Right atrium auricular region (tissue), 2 donors: Measurements from ENCODE around the gene TOM1L2. TPM values are rescaled to one million over a fixed set of nuclear protein-coding genes. Genes with fewer than 3 reads are reported as not detected.

Experiments
- DNase-seq: peaks from one replicate; pipeline ENCODE4 v3.0.0-alpha.2; 2019; ENCODE audit warnings: low spot score
- H3K27ac ChIP-seq, 2 donors: fragments of 200-600 bp; sonication (generic); 1 replicate in 1 of 2; 2 replicates in 1 of 2; pipeline ENCODE4 v1.5.1; 2016 to 2019
- H3K27me3 ChIP-seq, 2 donors: fragments of 200-600 bp; sonication (generic); one replicate each; pipeline versions ENCODE4 v1.5.1 to v1.6.0; 2017 to 2019
- H3K36me3 ChIP-seq: fragments of 200-600 bp; sonication (generic); one replicate; pipeline ENCODE4 v1.5.1; 2016
- H3K4me1 ChIP-seq, 2 donors: fragments of 200-600 bp; sonication (generic); one replicate each; pipeline versions ENCODE4 v1.5.1 to v1.6.0; 2017 to 2019
- H3K4me3 ChIP-seq, 2 donors: fragments of 200-600 bp; sonication (generic); 1 replicate in 1 of 2; 2 replicates in 1 of 2; pipeline ENCODE4 v1.5.1; 2017 to 2019; ENCODE audit warnings: mild to moderate bottlenecking in 1 of 2, moderate library complexity in 1 of 2
- H3K9me3 ChIP-seq, 2 donors: fragments of 200-600 bp; sonication (generic); one replicate each; pipeline ENCODE4 v1.5.1; 2019
- CTCF ChIP-seq, 2 donors: fragments of 200-600 bp; sonication (generic); IDR thresholded peaks; one replicate each; pipeline ENCODE4 v1.5.1; 2019; ENCODE audit warnings: antibody characterized with exemption in 2 of 2
- total RNA-seq, 2 donors: library from RNA; depleted of rRNA; stranded (reverse); fragments of >200 nt; gene quantifications; one replicate each; pipeline ENCODE4 v1.1.0, GENCODE V29; 2016

The TOM1L2 gene
- total RNA-seq, 2 donors from 2014 or later: 186 to 347 TPM

- peaks cover 0 to 57% of the 10 kb centered on the region in 2 donors for H3K4me1 ChIP-seq
- TF ChIP-seq CTCF (IDR thresholded peaks at IDR 0.05): no peak
- no peaks in the 10 kb centered on the region for H3K9me3 ChIP-seq
- no peaks in the 10 kb centered on the region for H3K27me3 ChIP-seq
- H3K36me3 ChIP-seq: peaks cover 11% of the 10 kb centered on the region
- H3K27ac ChIP-seq: peak overlapping the region; percentile 100
- DNase-seq: no peak
- H3K4me3 ChIP-seq: no peak overlapping the region
These were observed 129.9 kb downstream of the TOM1L2 start for GRCh38 chr17:17842111-17842876.

GRCh38 chr17:17841601-17842025 is 130.6 kb downstream of the TOM1L2 start:
- Histone ChIP-seq H3K27ac (peak overlapping the region; percentile 100), H3K4me1 (peaks cover 0 to 64% of the 10 kb centered on the region in 2 donors), H3K4me3 (no peak overlapping the region), H3K36me3 (peaks cover 4% of the 10 kb centered on the region), H3K9me3 (no peaks in the 10 kb centered on the region), H3K27me3 (no peaks in the 10 kb centered on the region)
- no peak for DNase-seq
- TF ChIP-seq CTCF (IDR thresholded peaks at IDR 0.05): no peak

- Histone ChIP-seq H3K4me1 (peaks cover 0 to 67% of the 10 kb centered on the region in 2 donors), H3K27ac (peak overlapping the region; percentile 100), H3K9me3 (no peaks in the 10 kb centered on the region), H3K36me3 (no peaks in the 10 kb centered on the region), H3K4me3 (peak overlapping the region; percentile 35 to 50), H3K27me3 (no peaks in the 10 kb centered on the region)
- DNase-seq: no peak
- no peak for TF ChIP-seq CTCF (IDR thresholded peaks at IDR 0.05)
These were observed 131.2 kb downstream of the TOM1L2 start for GRCh38 chr17:17840751-17841591.

GRCh38 chr17:17839791-17840707 is 132.2 kb downstream of the TOM1L2 start:
- Histone ChIP-seq H3K4me3 (peak overlapping the region; percentile 35 to 50), H3K27me3 (no peaks in the 10 kb centered on the region), H3K9me3 (no peaks in the 10 kb centered on the region), H3K36me3 (no peaks in the 10 kb centered on the region), H3K27ac (peak overlapping the region; percentile 100), H3K4me1 (peaks cover 0 to 76% of the 10 kb centered on the region in 2 donors)
- peak; percentile 88 for DNase-seq
- no peak for TF ChIP-seq CTCF (IDR thresholded peaks at IDR 0.05)
